Astrocyte (in vitro differentiated cells and primary cell): ENCODE data around the gene POLE3.
"Not testable (repeated sequence)": the region's sequence is repeated elsewhere in the genome, so short reads cannot be mapped to it uniquely, and the experiment has no call there.

Experiments
- EZH2 ChIP-seq: IDR thresholded peaks from 2 replicates; pipeline ENCODE4 v1.6.1; 2012; ENCODE audit warnings: mild to moderate bottlenecking, low read length, inconsistent platforms; ENCODE audit not compliant: insufficient read depth
- TF ChIP-seq, protein P1 (sequence below): IDR thresholded peaks from 2 replicates; pipeline ENCODE4 v1.5.1; 2011; ENCODE audit warnings: low read depth, mild to moderate bottlenecking, inconsistent platforms, low read length, moderate library complexity; ENCODE audit not compliant: insufficient read depth

DNA sequence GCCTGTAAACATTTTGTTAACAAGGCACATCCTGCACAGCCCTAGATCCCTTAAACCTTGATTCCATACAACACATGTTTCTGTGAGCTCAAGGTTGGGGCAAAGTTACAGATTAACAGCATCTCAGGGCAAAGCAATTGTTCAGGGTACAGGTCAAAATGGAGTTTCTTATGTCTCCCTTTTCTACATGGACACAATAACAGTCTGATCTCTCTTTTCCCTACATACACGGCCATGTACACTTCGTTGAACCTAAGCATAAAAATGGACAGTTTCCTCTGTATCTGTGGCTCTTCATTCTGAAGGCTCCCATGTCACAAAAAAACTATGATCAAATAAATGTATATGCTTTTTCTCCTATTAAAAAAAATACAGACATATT is 30.7 kb downstream of the POLE3 start:
- TF ChIP-seq, protein P1, sequence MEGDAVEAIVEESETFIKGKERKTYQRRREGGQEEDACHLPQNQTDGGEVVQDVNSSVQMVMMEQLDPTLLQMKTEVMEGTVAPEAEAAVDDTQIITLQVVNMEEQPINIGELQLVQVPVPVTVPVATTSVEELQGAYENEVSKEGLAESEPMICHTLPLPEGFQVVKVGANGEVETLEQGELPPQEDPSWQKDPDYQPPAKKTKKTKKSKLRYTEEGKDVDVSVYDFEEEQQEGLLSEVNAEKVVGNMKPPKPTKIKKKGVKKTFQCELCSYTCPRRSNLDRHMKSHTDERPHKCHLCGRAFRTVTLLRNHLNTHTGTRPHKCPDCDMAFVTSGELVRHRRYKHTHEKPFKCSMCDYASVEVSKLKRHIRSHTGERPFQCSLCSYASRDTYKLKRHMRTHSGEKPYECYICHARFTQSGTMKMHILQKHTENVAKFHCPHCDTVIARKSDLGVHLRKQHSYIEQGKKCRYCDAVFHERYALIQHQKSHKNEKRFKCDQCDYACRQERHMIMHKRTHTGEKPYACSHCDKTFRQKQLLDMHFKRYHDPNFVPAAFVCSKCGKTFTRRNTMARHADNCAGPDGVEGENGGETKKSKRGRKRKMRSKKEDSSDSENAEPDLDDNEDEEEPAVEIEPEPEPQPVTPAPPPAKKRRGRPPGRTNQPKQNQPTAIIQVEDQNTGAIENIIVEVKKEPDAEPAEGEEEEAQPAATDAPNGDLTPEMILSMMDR: not testable (repeated sequence)
- TF ChIP-seq EZH2: not testable (repeated sequence)
